ENCODE measurements around the gene DENND4B. TPM values are rescaled to one million over a fixed set of nuclear protein-coding genes. Genes with fewer than 3 reads are reported as not detected.
"Not testable (repeated sequence)": the region's sequence is repeated elsewhere in the genome, so short reads cannot be mapped to it uniquely, and the experiment has no call there.

Gene DENND4B
- total RNA-seq, 1 donor from 2014 or later: 2.7 TPM

DNA sequence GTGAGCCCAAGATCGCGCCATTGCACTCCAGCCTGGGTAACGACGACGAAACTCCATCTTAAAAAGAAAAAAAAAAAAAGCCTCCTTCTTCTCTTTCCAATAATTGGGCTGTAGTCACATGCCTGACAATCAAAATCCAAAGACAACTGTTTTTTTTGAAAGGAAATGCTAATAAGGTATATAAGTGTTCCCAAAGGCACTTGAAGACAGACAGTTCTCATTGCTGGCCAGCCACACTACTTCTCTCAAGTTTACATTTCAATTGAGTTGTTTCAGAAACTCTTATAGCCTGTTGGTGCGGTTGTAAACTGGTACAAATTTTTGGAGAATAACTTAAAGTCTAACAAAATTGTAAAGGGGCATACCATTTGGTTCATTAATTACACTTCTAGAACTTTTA is 47.0 kb downstream of the DENND4B start:
- peaks cover 82% of the 10 kb centered on the region for H4K20me1 ChIP-seq (ENCODE audit: low read depth)
- H3K4me3 ChIP-seq: no peak overlapping the region
- H3K27me3 Mint-ChIP-seq (ENCODE audit: insufficient read depth, low read depth): no peaks in the 10 kb centered on the region
- peaks cover 100% of the 10 kb centered on the region for H3K79me2 ChIP-seq (ENCODE audit: low read depth)
- no peaks in the 10 kb centered on the region for H3K4me1 ChIP-seq
- peaks cover 12% of the 10 kb centered on the region for H3K36me3 Mint-ChIP-seq
- H3K4me2 ChIP-seq: no peak overlapping the region
- TF ChIP-seq EZH2phosphoT487 (IDR thresholded peaks at IDR 0.05): no peak
- TF ChIP-seq EZH2 (IDR thresholded peaks at IDR 0.05): no peak
- TF ChIP-seq, protein P1, sequence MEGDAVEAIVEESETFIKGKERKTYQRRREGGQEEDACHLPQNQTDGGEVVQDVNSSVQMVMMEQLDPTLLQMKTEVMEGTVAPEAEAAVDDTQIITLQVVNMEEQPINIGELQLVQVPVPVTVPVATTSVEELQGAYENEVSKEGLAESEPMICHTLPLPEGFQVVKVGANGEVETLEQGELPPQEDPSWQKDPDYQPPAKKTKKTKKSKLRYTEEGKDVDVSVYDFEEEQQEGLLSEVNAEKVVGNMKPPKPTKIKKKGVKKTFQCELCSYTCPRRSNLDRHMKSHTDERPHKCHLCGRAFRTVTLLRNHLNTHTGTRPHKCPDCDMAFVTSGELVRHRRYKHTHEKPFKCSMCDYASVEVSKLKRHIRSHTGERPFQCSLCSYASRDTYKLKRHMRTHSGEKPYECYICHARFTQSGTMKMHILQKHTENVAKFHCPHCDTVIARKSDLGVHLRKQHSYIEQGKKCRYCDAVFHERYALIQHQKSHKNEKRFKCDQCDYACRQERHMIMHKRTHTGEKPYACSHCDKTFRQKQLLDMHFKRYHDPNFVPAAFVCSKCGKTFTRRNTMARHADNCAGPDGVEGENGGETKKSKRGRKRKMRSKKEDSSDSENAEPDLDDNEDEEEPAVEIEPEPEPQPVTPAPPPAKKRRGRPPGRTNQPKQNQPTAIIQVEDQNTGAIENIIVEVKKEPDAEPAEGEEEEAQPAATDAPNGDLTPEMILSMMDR (IDR thresholded peaks at IDR 0.05): no peak
- H3K27ac Mint-ChIP-seq: no peak overlapping the region
- DNase-seq (ENCODE audit: low spot score): no peak
- H3K27ac ChIP-seq: no peak overlapping the region
- H3K4me3 Mint-ChIP-seq: no peak overlapping the region
- H3K9ac ChIP-seq: no peak overlapping the region
- peaks cover 4% of the 10 kb centered on the region for H3F3A ChIP-seq (ENCODE audit: low read depth)
- peaks cover 3% of the 10 kb centered on the region for H3K4me1 Mint-ChIP-seq
- H3K9me3 ChIP-seq (ENCODE audit: low read depth): no peaks in the 10 kb centered on the region
- no peak overlapping the region for H2AFZ ChIP-seq (replicated peaks)
- no peaks in the 10 kb centered on the region for H3K36me3 ChIP-seq
- no peaks in the 10 kb centered on the region for H3K27me3 ChIP-seq
- no peaks in the 10 kb centered on the region for H3K9me3 Mint-ChIP-seq

DNA sequence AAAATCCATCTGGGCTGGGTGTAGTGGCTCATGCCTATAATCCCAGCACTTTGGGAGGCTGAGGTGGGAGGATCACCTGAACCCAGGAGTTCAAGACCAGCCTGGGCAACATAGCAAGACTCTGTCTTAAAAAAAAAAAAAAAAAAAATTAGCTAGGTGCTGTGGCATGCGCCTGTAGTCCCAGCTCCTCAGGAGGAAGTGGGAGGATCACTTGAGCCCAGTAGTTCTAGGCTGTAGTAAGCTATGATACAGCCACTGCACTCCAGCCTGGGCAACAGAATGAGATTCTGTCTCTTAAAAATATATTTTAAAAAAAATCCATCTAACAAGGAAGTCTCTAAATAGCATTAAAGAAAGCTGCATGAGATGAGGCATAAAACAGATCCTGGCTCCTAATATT is 50.7 kb downstream of the DENND4B start:
- DNase-seq (ENCODE audit: low spot score); H3K4me1 Mint-ChIP-seq; H3K9ac ChIP-seq; H3K4me3 ChIP-seq; H3K9me3 Mint-ChIP-seq; H3K27ac Mint-ChIP-seq; H3K27ac ChIP-seq; H3K27me3 ChIP-seq; H2AFZ ChIP-seq (replicated peaks); H3K4me1 ChIP-seq; H3K4me2 ChIP-seq; H3K36me3 ChIP-seq; H3F3A ChIP-seq (ENCODE audit: low read depth); H3K4me3 Mint-ChIP-seq; H3K27me3 Mint-ChIP-seq (ENCODE audit: insufficient read depth, low read depth); H3K9me3 ChIP-seq (ENCODE audit: low read depth): not testable (repeated sequence)
- peaks cover 20% of the 10 kb centered on the region for H3K36me3 Mint-ChIP-seq
- H4K20me1 ChIP-seq (ENCODE audit: low read depth): peaks cover 78% of the 10 kb centered on the region
- peaks cover 99% of the 10 kb centered on the region for H3K79me2 ChIP-seq (ENCODE audit: low read depth)

DNA sequence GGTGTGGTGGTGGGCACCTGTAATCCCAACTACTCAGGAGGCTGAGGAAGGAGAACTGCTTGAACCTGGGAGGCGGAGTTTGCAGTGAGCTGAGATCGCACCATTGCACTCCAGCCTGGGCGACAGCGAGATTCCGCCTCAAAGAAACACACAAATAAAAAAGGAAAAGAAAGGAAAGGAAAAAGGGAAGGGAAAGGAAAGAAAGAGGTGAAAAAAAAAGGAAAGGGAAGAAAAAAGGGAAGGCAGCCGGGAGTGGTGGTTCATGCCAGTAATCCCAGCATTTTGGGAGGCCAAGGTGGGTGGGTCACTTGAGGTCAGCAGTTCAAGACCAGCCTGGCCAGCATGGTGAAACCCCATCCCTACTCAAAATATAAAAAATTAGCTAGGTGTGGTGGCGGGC is 55.5 kb downstream of the DENND4B start:
- H3K9me3 Mint-ChIP-seq; H3K4me1 ChIP-seq; H3K27ac ChIP-seq; H3K27me3 ChIP-seq; H3K4me2 ChIP-seq; H3K27me3 Mint-ChIP-seq (ENCODE audit: insufficient read depth, low read depth); H3K4me3 Mint-ChIP-seq; H3K9me3 ChIP-seq (ENCODE audit: low read depth); H3K36me3 ChIP-seq; H3K4me1 Mint-ChIP-seq; DNase-seq (ENCODE audit: low spot score); H3K9ac ChIP-seq; H3K4me3 ChIP-seq; H2AFZ ChIP-seq (replicated peaks); H3F3A ChIP-seq (ENCODE audit: low read depth); H3K27ac Mint-ChIP-seq: not testable (repeated sequence)
- peaks cover 23% of the 10 kb centered on the region for H3K36me3 Mint-ChIP-seq
- Histone ChIP-seq H4K20me1 (ENCODE audit: low read depth) (peaks cover 77% of the 10 kb centered on the region), H3K79me2 (ENCODE audit: low read depth) (peaks cover 99% of the 10 kb centered on the region)

GRCh38 chr1:153888533-153888932 is 58.0 kb downstream of the DENND4B start:
- TF ChIP-seq, protein P1 (IDR thresholded peaks at IDR 0.05): no peak
- no peak for TF ChIP-seq EZH2 (IDR thresholded peaks at IDR 0.05)
- no peak for TF ChIP-seq EZH2phosphoT487 (IDR thresholded peaks at IDR 0.05)
- Histone ChIP-seq H3K4me3 (no peak overlapping the region), H3K4me1 (peaks cover under 1% of the 10 kb centered on the region), H3K9ac (no peak overlapping the region), H3K79me2 (ENCODE audit: low read depth) (peaks cover 99% of the 10 kb centered on the region), H4K20me1 (ENCODE audit: low read depth) (peaks cover 70% of the 10 kb centered on the region), H3K4me2 (no peak overlapping the region), H3K9me3 (ENCODE audit: low read depth) (no peaks in the 10 kb centered on the region), H2AFZ (replicated peaks) (no peak overlapping the region), H3K27me3 (no peaks in the 10 kb centered on the region), H3K36me3 (no peaks in the 10 kb centered on the region), H3K27ac (no peak overlapping the region), H3F3A (ENCODE audit: low read depth) (peaks cover 8% of the 10 kb centered on the region)
- Mint-ChIP-seq H3K9me3 (no peaks in the 10 kb centered on the region), H3K4me3 (no peak overlapping the region), H3K27ac (no peak overlapping the region), H3K36me3 (peaks cover 27% of the 10 kb centered on the region), H3K27me3 (ENCODE audit: insufficient read depth, low read depth) (no peaks in the 10 kb centered on the region), H3K4me1 (no peaks in the 10 kb centered on the region)
- no peak for DNase-seq (ENCODE audit: low spot score)
